ENCODE results near the gene DNAJC17.

DNAJC17 gene, protein sequence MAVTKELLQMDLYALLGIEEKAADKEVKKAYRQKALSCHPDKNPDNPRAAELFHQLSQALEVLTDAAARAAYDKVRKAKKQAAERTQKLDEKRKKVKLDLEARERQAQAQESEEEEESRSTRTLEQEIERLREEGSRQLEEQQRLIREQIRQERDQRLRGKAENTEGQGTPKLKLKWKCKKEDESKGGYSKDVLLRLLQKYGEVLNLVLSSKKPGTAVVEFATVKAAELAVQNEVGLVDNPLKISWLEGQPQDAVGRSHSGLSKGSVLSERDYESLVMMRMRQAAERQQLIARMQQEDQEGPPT

DNA sequence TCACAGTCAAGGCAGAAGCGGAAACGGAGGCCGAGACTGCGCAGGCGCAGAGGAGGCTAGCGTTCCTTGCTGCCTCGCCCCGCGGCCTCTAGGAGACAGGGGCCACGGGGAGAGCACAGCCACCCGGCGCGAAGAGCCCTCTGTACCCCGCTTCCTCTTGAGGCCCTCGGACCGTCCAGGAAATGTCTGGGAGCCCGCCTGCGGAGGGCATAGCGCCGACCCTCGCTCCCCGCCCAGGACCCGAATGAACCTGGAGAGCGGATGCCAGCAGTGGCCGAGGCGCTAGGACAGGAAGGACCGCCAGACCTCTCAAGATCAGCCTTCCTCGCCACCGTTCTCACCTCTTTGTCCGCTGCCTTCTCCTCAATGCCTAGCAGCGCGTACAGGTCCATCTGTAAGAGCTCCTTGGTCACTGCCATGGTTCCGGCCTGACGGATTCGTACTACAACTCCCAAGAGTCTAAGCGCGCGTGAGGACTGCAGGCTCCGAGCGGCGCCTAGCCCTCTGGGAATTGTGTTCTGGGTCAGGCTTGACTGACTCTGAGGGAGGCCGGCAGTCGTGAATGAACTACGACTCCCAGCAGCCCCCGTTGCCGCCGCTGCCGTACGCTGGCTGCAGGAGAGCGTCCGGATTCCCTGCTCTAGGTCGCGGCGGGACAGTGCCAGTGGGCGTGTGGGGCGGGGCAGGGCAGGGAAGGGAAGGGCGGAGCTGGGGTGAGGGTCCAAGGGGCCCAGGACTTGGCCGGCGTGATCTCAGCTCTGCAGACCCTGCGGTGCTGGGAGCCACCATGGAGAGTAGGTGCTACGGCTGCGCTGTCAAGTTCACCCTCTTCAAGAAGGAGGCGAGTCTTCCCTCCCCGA lies at the start of gene DNAJC17, which contains the start of gene ZFYVE19:
TSS of gene DNAJC17 (minus strand) at position 446 of the 860 bp plus-strand sequence. CDS start at position 419, 27 bp downstream.
TSS of gene ZFYVE19 (plus strand) at position 62 of the 860 bp plus-strand sequence. CDS start at position 563, 501 bp downstream.
- DNase-seq, result peak; percentile 90

DNA sequence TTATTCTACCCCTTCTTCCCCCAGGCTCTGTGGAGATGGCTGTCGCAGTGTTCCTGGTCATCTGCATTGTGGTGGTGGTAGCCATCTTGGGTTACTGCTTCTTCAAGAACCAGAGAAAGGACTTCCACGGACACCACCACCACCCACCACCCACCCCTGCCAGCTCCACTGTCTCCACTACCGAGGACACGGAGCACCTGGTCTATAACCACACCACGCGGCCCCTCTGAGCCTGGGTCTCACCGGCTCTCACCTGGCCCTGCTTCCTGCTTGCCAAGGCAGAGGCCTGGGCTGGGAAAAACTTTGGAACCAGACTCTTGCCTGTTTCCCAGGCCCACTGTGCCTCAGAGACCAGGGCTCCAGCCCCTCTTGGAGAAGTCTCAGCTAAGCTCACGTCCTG lies 49.5 kb upstream of the DNAJC17 start:
- no peak for DNase-seq

DNA sequence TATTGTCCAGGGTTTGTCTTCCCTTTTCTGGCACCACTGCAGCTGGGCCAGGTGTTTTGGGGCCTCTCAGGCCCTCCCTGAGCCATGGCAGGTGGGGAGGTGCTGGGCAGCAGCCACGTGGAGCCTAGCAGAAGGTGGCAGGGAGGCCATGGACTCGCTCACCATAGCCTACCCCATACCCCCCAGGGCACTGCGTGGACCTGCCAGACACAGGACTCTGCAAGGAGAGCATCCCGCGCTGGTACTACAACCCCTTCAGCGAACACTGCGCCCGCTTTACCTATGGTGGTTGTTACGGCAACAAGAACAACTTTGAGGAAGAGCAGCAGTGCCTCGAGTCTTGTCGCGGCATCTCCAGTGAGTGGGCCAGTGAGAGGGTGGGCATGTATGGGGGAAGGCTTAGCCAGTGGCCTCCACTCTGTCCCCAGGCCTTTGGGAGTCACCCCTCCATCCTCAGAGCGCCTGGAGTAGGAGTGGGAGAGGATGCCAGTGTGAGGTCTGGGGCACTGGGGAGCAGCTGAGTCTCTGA lies 48.5 kb upstream of the DNAJC17 start:
- no peak for DNase-seq

DNA sequence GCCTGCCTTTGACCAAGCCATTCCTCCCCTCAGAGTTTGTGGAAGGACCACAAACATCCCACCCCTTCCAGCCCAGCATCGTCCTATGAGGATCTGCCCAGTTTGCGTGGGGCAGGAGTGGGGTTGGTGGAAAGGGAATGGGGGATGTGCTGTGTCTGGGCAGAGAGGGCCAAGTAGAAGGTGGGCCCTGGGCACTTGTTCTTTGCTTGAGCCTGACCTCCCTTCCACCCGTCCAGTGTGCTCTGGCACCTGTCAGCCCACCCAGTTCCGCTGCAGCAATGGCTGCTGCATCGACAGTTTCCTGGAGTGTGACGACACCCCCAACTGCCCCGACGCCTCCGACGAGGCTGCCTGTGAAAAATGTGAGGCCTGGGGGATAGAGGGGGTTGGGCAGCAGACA lies 46.9 kb upstream of the DNAJC17 start:
- DNase-seq, result no peak

DNA sequence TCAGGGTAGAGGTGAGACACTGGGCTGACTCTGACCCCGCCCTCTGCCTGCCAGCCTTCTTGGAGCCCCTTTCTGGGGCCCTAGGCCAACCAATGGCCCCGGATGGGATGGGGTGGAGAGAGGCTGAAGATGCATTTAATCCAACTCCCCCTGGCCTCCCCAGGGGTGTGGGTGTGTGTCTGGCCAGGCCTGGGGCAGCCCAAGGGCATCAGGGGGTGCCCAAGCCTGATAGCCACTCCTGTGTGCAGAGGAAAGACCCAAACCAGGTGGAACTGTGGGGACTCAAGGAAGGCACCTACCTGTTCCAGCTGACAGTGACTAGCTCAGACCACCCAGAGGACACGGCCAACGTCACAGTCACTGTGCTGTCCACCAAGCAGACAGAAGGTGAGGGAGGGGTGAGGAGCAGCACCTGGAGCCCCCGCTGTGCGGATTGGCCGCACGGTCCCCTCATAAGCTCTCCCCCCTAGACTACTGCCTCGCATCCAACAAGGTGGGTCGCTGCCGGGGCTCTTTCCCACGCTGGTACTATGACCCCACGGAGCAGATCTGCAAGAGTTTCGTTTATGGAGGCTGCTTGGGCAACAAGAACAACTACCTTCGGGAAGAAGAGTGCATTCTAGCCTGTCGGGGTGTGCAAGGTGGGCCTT lies 46.1 kb upstream of the DNAJC17 start:
- no peak for DNase-seq

DNA sequence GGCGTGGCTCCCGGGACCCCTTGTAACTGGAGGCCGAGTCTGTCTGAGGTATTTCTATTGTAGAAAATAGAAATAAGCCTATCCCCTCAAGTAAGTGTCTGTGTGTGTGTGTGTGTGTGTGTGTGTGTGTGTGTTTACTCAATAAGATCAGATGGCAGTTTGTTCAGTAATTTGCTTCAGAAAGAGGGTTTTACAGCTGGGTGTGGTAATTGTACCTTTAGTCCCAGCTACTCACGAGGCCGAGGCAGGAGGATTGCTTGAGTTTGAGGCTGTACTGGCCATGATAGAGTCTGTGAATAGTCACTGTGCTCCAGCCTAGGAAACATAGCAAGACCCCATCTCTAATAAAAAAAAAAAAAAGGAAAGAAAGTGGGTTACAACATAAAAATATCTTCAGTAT lies 45.3 kb upstream of the DNAJC17 start:
- no peak for DNase-seq

DNA sequence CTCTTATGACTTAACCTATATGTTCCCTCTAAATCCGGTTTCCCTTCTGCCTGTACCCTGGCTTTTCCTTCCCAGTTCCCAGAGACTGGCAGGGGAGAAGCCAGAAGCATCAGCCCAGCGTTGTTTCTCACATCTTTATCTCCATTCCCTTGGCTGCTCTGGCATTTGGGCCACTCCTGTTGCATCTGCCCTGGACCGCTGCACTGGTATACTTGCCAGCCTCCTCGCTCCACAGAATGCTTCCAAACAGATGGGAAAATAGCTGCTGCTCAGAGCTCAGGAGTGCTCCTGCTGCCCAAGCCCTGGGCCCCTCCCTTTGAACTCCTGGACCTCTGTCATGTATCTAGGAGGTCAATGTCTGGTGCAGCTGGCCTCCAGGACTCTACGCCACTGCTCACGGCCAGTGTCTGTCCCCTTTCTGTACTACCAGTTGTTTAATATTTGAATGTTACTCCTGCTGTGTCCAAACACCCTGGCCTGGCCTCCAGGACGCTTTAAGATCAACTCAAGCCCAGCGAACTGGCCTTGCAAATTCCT lies 43.4 kb upstream of the DNAJC17 start:
- DNase-seq, result no peak

DNA sequence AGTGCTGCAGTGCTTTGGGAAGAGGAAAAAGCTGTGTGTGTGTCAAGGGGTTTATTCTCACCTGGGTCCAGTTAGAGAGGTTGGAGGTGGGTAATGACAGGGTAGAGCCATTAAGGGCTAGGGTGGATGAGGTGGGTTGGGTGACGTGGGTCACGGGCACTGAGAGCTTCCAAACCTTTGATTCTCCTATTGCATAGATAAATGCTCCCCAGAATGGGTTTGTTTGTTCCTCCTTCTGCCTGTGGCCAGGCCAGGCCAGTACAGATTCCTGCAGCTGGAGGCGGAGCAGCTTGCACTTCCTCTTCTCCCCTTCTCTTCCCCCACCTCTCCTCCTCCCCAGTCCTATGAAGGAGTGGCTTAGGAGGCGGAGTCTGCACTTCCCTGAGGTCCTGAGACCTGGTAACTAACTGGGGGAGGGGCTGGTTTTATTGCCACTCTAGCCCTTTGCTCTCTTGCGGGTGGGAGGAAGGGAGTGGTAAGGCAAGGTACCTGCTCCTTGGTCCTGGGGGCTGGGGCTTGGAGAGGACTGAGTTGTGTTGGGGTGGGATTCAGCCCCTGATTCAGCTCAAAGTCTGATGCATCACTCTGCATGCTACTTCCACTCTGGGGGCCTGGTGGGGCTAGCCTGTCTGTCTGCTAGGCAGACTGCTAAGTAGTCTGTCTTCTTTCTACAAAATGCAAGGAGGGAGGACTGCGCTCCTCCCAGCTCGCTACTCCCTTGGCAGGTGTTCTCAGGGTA lies 40.1 kb upstream of the DNAJC17 start:
- peak; percentile 81 for DNase-seq

DNA sequence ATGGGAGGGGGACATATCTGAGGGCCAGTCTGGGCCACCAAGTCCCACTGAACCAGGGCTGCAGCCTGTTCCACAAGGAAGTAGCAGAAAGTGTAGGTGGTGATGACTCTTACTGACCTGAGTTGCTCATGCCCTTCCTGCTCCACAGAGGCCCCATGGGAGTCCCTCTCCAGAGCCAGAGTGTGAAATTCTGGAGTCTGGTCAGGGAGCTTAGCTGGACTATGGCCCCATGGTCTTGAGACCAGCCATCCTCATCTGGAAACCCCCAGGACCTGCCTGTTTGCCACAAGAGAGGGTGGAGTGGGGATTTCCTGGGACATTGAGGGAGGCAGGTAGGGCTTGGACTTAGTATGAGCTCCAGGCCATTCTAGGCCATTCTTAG lies 39.6 kb upstream of the DNAJC17 start:
- no peak for DNase-seq

DNA sequence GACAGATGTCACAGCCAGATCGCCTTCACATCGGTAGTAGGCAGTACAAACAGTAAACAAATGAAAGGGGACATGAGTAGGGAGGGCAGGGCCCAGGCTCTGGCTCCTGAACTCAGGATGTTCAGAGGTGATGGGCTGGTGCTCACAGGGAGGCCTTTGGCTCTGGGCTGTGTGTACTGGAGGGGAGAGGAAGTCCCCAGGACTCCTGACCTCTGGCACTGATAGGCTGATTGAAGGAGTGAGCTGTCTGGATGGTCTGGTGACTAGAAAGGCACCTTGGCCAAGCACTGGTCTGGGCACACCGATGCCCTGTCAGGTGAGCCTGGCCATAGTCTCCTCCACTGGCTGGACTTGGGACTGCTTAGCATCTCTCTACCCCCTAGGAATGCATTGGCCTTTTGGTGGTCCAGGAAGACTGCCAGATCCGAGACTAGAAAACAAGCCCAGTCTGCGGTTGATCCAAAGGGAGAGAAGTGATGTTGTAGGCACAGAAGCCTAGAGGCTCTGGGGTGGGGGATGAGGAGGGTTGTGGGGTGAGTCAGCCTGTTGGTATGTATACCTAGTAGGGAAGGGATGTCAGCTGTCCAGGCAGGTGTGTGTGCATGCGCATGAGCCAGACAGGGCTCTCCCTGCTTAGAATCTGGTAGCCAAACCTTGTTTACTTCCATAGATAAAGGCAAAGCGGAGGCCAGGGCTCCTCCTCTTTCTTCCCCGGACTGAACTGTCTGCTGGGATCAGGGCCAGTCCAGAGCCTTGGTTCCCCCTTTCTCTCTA lies 38.4 kb upstream of the DNAJC17 start:
- peak; percentile 68 for DNase-seq

DNA sequence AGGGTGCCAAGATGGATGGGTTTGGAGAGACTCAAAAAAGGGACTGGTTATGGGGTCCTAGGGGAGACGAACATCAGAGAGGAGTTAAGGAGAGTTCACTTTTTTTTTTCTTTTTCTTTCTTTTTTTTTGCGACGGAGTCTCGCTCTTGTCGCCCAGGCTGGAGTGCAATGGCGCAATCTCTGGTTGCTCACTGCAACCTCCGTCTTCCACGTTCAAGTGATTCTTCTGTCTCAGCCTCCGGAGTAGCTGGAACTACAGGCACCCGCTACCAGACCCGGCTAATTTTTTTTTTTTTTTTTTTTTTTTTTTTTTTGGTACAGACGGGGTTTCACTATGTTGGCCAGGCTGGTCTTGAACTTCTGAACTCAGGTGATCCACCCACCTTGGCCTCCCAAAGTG lies 37.8 kb upstream of the DNAJC17 start:
- DNase-seq, result no peak

DNA sequence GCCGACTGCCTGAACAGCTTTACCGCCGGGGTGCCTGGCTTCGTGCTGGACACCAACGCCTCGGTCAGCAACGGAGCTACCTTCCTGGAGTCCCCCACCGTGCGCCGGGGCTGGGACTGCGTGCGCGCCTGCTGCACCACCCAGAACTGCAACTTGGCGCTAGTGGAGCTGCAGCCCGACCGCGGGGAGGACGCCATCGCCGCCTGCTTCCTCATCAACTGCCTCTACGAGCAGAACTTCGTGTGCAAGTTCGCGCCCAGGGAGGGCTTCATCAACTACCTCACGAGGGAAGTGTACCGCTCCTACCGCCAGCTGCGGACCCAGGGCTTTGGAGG lies 37.4 kb upstream of the DNAJC17 start:
- DNase-seq, result no peak

DNA sequence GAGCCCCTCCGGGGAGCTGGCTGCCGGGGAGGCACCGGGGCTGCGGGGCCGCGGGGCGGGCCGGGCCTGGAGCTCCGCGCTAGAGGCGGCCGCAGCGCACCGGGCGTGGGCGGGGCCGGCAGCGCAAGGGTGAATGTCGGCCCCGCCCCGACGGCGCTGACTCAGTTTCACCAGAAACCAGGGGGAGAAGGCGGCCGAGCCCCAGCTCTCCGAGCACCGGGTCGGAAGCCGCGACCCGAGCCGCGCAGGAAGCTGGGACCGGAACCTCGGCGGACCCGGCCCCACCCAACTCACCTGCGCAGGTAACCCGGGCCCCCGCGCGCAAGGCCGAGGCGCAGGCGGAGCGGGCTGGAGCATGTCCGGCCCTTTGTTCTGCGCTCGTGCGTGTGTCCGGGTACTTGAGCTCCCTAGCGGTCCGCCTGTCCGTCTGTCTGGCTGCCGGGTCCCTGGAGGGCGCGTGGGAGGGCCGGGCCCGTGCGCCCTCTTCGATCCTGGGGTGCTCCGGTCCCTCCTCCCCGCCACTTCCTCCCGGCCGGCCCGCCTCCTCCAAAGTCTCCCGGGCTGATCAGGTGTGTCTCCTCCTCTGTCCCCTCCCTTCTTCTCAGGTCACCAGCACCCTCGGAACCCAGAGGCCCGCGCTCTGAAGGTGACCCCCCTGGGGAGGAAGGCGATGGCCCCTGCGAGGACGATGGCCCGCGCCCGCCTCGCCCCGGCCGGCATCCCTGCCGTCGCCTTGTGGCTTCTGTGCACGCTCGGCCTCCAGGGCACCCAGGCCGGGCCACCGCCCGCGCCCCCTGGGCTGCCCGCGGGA lies 36.8 kb upstream of the DNAJC17 start, which contains the start of gene SPINT1:
TSS of gene SPINT1 (plus strand) at position 164 of the 811 bp plus-strand sequence. CDS start at position 671, 507 bp downstream.
- peak; percentile 55 for DNase-seq

DNA sequence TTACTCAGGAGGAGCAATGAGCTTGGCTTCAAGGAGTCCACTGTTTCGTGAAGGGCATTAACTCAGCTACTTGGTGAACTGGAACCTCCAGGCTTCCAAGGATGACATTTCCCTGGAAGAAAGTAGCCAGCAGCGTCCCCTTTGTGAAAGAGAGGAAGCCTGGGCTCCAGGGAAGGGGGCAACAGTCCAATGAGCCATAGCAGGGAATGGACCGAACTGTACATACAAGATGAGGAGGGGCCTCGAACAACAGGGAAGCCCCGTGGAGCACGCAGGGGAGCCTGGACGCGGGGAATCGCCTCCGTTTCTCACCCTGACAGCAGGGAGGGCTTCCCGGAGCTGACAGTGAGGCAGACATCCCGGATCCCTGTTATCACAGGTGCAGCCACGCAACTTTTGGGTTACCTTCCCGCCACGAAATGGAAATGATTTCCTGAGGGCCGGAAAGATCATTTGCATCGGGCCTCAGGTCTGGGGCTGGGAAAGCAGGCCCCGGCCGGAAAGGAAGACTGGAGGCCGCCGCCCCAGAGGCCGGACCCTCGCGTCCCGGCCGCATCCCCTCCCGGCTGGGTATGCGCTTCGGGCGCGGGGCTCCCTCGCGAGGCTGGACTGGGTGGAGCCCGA lies 36.1 kb upstream of the DNAJC17 start:
- no peak for DNase-seq

DNA sequence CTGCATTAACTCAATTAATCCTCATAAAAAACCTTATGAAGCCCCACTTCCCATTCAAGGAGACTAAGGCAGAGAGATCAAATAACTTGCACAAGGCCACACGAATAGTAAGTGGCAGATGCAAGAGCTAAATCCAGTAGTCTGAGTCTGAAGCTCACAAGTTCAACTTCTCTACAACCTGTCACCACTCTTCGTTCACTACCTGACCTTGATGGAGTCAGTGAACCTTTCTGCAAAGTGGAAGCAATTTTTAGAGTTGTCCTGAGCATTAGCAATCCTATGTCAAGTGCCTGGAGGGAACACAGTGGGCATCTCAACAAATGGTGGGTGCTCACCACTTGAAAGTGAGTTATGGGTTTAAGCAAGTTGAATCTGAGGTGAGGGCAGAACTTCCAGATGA lies 34.5 kb upstream of the DNAJC17 start:
- DNase-seq, result no peak

DNA sequence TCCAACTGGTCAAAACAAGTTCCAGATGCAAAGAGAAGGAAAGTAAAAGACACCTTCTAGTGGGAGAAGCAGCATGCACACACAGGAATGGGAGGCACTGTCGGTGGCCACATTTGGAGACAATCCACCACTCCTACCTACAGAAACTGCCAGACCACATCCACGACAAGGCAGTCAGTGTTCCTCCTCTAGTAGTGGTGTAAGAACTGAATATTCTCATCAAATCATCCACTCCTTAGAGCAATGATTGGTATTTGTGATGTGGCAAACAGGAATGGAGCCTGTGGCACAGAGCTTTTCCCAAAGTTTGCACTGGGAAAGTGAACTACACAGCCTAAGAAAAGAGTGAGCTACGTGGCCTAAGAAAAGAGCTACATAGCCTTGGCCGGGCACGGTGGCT lies 31.5 kb upstream of the DNAJC17 start:
- DNase-seq, result no peak

DNA sequence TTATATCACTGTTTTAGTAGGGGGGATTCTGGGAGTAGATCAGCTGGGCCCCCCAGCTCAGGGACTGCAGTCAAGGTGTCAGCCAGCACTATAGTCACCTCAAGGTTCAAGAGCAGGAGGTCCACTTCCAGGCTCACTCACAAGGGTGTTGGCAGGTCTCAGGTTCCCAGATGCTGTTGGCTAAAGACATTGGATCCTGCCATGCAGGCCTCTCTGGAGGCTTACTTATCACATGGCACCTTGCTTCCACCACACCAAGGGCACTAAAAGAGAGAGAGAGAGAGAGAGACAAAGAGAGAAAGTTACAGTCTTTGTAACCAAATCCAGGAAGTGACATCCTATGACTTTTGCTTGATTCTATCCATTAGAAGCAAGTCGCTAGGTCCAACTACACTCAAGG lies 28.7 kb upstream of the DNAJC17 start:
- no peak for DNase-seq

DNA sequence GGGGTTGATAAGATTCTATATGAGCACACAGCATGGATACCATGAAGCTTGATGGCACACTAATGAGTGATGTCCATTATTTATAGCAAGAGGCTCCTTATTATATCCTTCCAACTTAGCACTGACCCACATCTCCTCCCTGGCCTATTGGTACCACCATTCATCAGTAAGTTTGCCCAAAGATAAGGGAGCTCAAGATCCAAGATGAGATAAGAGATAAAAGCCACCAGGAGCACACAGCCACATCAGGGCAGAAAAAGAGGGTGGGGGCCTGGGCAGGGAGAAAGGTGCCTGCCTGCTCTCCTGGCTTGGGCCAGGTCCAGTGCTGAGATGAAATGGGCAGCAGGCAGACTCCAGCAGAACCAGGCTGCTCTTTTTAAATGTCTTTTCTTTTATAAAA lies 25.6 kb upstream of the DNAJC17 start:
- no peak for DNase-seq

DNA sequence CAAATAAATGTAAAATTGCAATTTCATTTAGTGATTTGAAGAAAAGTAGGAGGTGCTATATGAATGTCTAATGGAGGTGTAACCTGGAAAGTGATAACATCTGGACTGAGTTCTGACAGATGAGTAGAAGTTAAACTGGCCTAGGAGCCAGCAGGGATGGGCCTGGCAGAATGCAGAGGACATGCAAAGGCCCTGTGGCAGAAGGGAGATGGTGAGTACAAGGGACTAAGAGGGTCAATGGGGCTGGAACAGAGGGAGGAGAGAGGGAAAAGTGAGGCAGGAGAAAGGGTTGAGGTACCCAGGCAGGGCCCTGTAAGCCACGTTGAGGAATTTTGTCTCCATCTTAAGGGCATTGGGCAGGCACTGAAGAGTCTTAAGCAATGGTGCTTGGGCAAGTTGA lies 24.6 kb upstream of the DNAJC17 start:
- no peak for DNase-seq

DNA sequence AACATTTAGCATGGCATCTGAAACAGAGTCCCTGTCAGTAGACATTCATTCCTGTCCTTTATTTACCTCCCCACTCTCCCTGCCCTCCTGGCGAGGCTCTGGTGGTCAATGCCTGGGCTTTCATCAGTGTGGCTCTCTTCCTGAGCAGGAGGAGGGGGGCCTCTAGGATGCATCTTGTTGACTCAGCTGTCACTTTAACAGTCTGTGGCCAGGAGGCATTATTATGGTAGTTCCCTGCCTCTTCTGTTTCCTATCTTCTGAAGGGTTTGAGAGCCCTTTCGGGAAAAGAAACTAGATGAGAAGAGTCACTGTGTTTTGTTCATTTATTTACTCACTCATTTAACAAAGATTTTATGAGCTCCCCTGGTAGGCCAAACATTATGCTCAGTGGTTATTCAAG lies 23.6 kb upstream of the DNAJC17 start:
- peak; percentile 93 for DNase-seq
